BJ (cell line): ENCODE measurements around the gene GALNT1. TPM values are rescaled to one million over a fixed set of nuclear protein-coding genes. Genes with fewer than 3 reads are reported as not detected.

Source experiments
- CTCF ChIA-PET: fragments of 350-600 bp; formaldehyde crosslinking; extraction: SDS; loops from one replicate; lab custom pipeline; 2021; ENCODE audit warnings: antibody characterized with exemption, inconsistent platforms; lab: Yijun Ruan, JAX
- POLR2A ChIA-PET: fragments of 300-600 bp; sonication (Branson Sonifier 250); formaldehyde crosslinking; extraction: SDS; loops from one replicate; lab custom pipeline; 2021; ENCODE audit warnings: antibody characterized with exemption; lab: Charles Lee
- DNase-seq: peaks from one replicate; pipeline ENCODE4 v3.0.0-alpha.2; 2011; ENCODE audit warnings: low read depth
- H3K27me3 ChIP-seq: 2 replicates; pipeline ENCODE4 v1.6.0; 2011; ENCODE audit warnings: low read length; ENCODE audit not compliant: control insufficient read depth, insufficient read depth
- H3K36me3 ChIP-seq: 2 replicates; pipeline ENCODE4 v1.5.1; 2011; ENCODE audit warnings: low read length; ENCODE audit not compliant: control insufficient read depth, insufficient read depth
- H3K4me3 ChIP-seq: 2 replicates; pipeline ENCODE4 v1.5.1; 2011; ENCODE audit warnings: low read depth, mild to moderate bottlenecking, control low read depth, low read length
- CTCF ChIP-seq: IDR thresholded peaks from 2 replicates; pipeline ENCODE4 v1.5.1; 2011; ENCODE audit warnings: low read depth, mild to moderate bottlenecking, control low read depth, inconsistent platforms, low read length, moderate library complexity; ENCODE audit not compliant: insufficient read depth
- polyA plus RNA-seq: library from polyadenylated mRNA; depleted of rRNA; stranded (reverse); fragments of >200 nt; gene quantifications from 2 replicates; pipeline ENCODE4 v1.2.3, GENCODE V29; 2011; rRNA removed

GALNT1 gene
- polyA plus RNA-seq, 1 experiment: 23.3 TPM

- Histone ChIP-seq H3K4me3 (no peak overlapping the region), H3K27me3 (peaks cover 13% of the 10 kb centered on the region), H3K36me3 (no peaks in the 10 kb centered on the region)
- no peak for TF ChIP-seq CTCF
- POLR2A ChIA-PET: no interaction called here
- no peak for DNase-seq
- CTCF ChIA-PET: interaction anchor here (0.5 to 1.0 kb wide), 2 partner anchors 192 to 207 kb away, joined by 3 read pairs; no protein-coding TSS in a partner anchor
These were observed 171.9 kb downstream of the GALNT1 start for GRCh38 chr18:35753306-35753910.

- DNase-seq: no peak
- Histone ChIP-seq H3K4me3 (no peak overlapping the region), H3K36me3 (no peaks in the 10 kb centered on the region), H3K27me3 (peaks cover 13% of the 10 kb centered on the region)
- POLR2A ChIA-PET: no interaction called here
- TF ChIP-seq CTCF: no peak
- CTCF ChIA-PET: interaction anchor here (1.0 to 3.1 kb wide), 3 partner anchors 13 to 164 kb away, joined by 3 to 11 read pairs (median 3); no protein-coding TSS in a partner anchor
These were observed 172.9 kb downstream of the GALNT1 start for GRCh38 chr18:35754464-35754863.

- no peak overlapping the region for H3K4me3 ChIP-seq
- POLR2A ChIA-PET: no interaction called here
- no peaks in the 10 kb centered on the region for H3K36me3 ChIP-seq
- peaks cover 13% of the 10 kb centered on the region for H3K27me3 ChIP-seq
- TF ChIP-seq CTCF: no peak
- CTCF ChIA-PET: interaction anchor here (0.6 to 3.1 kb wide), 9 partner anchors 14 to 529 kb away, joined by 3 to 11 read pairs (median 4); no protein-coding TSS in a partner anchor
- no peak for DNase-seq
These were observed 173.8 kb downstream of the GALNT1 start for GRCh38 chr18:35755369-35755768.

- TF ChIP-seq CTCF: peak; percentile 76
- peaks cover 13% of the 10 kb centered on the region for H3K27me3 ChIP-seq
- H3K4me3 ChIP-seq: no peak overlapping the region
- DNase-seq: no peak
- no peaks in the 10 kb centered on the region for H3K36me3 ChIP-seq
- ChIA-PET POLR2A (no interaction called here), CTCF (interaction anchor here (0.6 to 3.1 kb wide), 27 partner anchors 8 to 816 kb away, joined by 3 to 12 read pairs (median 4); no protein-coding TSS in a partner anchor)
These were observed 175.1 kb downstream of the GALNT1 start for GRCh38 chr18:35756506-35757117.

Other genes starting within 250 kb of the GALNT1 start
- gene ZNF24, start 237.3 kb upstream of the GALNT1 start, polyA plus RNA-seq: 14.9 and 17.3 TPM in 2 replicates
- gene ZNF396, start 204.4 kb upstream of the GALNT1 start, polyA plus RNA-seq: 0.60 and 0.86 TPM in 2 replicates
- 8.3 and 9.2 TPM in 2 replicates for gene INO80C, start 83.8 kb upstream of the GALNT1 start, polyA plus RNA-seq